GM21786 (cell line): Measurements from ENCODE around the gene VIPR1.

Source experiments
- ATAC-seq: cut with Tn5 transposase; IDR thresholded peaks from one replicate; pipeline ENCODE4 v1.9.1; 2021; ENCODE audit not compliant: unreplicated experiment

The VIPR1 gene

GRCh38 chr3:42509111-42509510 is 6.7 kb downstream of the VIPR1 start:
- no peak for ATAC-seq

GRCh38 chr3:42510325-42510724 is 7.9 kb downstream of the VIPR1 start:
- no peak for ATAC-seq

- no peak for ATAC-seq
These were observed 8.8 kb downstream of the VIPR1 start for GRCh38 chr3:42511201-42511600.

- ATAC-seq = no peak
These were observed 9.3 kb downstream of the VIPR1 start for GRCh38 chr3:42511736-42512135.

- no peak for ATAC-seq
These were observed 10.7 kb downstream of the VIPR1 start for GRCh38 chr3:42513121-42513520.

GRCh38 chr3:42513521-42513920 is 11.1 kb downstream of the VIPR1 start:
- no peak for ATAC-seq

GRCh38 chr3:42514876-42515275 is 12.4 kb downstream of the VIPR1 start:
- no peak for ATAC-seq

- ATAC-seq = no peak
These were observed 13.0 kb downstream of the VIPR1 start for GRCh38 chr3:42515391-42515916.

GRCh38 chr3:42515976-42516375 is 13.5 kb downstream of the VIPR1 start:
- ATAC-seq = no peak

GRCh38 chr3:42516443-42516842 is 14.0 kb downstream of the VIPR1 start:
- ATAC-seq = no peak

- no peak for ATAC-seq
These were observed 14.7 kb downstream of the VIPR1 start for GRCh38 chr3:42517117-42517516.

- no peak for ATAC-seq
These were observed 16.5 kb downstream of the VIPR1 start for GRCh38 chr3:42518800-42519567.

GRCh38 chr3:42519568-42519962 is 17.1 kb downstream of the VIPR1 start:
- ATAC-seq = no peak

- no peak for ATAC-seq
These were observed 17.9 kb downstream of the VIPR1 start for GRCh38 chr3:42520336-42520735.

GRCh38 chr3:42520906-42521305 is 18.5 kb downstream of the VIPR1 start:
- no peak for ATAC-seq

GRCh38 chr3:42524751-42525150 is 22.3 kb downstream of the VIPR1 start:
- no peak for ATAC-seq

- no peak for ATAC-seq
These were observed 22.8 kb downstream of the VIPR1 start for GRCh38 chr3:42525212-42525611.

GRCh38 chr3:42525736-42526345 is 23.4 kb downstream of the VIPR1 start:
- no peak for ATAC-seq

- ATAC-seq = no peak
These were observed 24.3 kb downstream of the VIPR1 start for GRCh38 chr3:42526616-42527367.

- no peak for ATAC-seq
These were observed 25.0 kb downstream of the VIPR1 start for GRCh38 chr3:42527368-42527917.

GRCh38 chr3:42529468-42529867 is 27.0 kb downstream of the VIPR1 start:
- no peak for ATAC-seq
